GM19468 (cell line): ENCODE measurements around the gene TMEM150C.
"Not testable (repeated sequence)": the region's sequence is repeated elsewhere in the genome, so short reads cannot be mapped to it uniquely, and the experiment has no call there.

Experiments
- ATAC-seq: cut with Tn5 transposase; IDR thresholded peaks from one replicate; pipeline ENCODE4 v1.9.1; 2021; ENCODE audit warnings: mild to moderate bottlenecking, moderate library complexity, moderate number of reproducible peaks; ENCODE audit not compliant: unreplicated experiment; ENCODE audit errors: extremely low read depth

The TMEM150C gene

DNA sequence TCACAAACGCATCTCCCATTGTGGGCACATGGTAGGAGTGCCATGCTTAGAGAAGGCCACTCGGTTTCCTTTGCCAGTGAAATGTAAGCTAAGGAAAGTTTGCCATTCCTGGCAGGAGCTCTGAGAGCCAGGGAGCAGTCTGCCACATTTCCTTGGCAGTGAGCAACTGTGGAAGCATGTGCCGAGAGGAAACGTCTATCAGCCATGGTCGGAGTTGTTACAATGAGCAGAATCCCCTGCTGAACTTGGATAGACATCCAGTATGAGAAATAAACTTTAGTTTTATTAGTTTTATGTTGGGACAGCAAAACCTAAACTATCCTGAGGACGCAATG is 80.3 kb downstream of the TMEM150C start:
- ATAC-seq, result no peak

DNA sequence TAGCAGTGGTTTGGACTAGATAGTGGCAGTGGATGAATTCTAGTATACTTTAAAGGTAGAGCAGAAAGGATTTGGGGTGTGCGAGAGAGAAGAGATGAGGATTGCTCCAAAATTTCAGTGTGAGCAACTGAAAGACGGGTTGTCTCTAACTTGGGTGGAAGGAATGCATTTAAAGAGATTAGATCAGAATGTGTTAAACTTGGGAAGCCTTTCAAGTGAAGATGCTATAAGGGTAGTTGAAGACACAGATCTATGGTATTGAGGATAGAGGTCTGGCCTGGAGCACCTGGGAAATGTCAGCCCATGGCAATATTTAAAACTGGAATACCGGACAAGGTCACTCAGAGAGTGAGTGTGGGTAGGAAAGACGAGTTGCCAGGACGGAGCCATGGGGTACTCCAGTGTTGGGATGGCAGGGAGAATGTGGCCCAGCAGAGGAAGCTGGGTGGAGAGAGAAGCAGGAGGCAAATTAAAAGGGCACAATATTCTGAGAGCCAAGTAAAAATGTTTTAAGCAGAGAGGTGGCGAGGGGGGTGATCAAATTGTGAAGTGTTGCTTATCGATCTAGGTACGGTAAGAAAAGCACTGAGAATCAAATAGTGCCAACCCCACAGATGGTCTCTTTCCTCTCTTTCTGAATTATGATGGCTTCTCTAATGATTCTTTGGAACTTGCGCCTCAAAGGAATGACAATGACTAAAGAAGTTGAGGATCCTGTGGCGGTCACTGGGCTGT is 80.8 kb downstream of the TMEM150C start:
- no peak for ATAC-seq

DNA sequence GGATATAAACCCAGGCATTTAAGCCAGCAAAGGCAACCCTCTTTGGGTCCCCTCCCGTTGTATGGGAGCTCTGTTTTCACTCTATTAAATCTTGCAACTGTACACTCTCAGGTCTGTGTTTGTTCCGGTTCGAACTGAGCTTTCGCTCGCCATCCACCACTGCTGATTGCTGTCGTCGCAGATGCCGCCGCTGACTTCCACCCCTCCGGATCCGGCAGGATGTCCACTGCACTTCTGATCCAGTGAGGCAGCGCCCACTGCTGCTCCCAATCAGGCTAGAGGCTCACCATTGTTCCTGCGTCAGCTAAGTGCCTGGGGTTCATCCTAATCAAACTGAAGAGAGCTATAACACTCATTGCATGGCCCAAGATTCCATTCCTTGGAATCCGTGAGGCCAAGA is 82.2 kb downstream of the TMEM150C start:
- no peak for ATAC-seq

DNA sequence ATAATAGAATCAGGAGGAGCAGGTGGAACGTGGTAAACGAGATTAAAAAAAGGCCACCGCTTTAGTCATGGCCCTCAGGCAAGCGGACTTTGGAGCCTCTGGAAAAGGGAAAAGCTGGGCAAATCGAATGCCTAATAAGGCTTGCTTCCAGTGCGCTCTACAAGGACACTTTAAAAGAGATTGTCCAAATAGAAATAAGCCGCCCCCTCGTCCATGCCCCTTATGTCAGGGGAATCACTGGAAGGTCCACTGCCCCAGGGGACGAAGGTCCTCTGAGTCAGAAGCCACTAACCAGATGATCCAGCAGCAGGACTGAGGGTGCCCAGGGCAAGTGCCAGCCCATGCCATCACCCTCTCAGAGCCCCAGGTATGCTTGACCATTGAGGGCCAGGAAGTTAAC is 84.3 kb downstream of the TMEM150C start:
- not testable (repeated sequence) for ATAC-seq

DNA sequence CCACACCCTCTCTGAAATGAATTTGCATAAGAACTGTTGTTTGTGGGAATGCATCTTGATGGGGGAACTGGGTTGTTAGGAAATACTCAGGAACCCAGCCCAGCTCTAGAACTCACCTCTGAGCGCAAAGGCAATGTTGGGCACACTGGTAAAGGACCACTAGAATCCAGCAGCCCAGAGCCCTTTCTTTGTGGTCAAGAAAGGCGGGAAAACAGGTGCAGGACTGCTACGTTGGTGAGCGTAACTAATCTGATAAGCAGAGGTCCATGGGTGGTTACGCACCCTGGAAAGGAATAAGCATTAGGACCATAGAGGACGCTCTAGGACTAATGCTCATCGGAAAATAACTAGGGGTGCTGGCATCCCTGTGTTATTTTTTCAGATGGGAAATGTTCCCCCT is 85.9 kb downstream of the TMEM150C start:
- not testable (repeated sequence) for ATAC-seq

DNA sequence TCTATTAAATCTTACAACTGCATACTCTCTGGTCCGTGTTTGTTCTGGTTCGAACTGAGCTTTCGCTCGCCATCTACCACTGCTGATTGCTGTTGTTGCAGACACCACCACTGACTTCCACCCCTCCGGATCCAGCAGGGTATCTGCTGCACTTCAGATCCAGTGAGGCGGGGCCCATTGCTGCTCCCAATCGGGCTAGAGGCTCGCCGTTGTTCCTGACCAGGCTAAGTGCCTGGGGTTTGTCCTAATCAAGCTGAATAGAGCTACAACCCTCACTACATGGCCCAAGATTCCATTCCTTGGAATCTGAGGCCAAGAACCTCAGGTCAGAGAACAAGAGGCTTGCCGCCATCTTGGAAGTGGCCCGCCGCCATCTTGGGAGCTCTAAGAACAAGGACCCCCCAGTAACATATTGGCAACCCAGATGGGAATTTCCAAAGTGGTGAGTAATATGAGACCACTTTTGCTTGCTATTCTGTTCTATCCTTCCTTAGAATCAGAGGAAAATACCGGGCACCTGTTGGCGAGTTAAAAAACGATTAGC is 88.1 kb downstream of the TMEM150C start:
- ATAC-seq, result no peak

DNA sequence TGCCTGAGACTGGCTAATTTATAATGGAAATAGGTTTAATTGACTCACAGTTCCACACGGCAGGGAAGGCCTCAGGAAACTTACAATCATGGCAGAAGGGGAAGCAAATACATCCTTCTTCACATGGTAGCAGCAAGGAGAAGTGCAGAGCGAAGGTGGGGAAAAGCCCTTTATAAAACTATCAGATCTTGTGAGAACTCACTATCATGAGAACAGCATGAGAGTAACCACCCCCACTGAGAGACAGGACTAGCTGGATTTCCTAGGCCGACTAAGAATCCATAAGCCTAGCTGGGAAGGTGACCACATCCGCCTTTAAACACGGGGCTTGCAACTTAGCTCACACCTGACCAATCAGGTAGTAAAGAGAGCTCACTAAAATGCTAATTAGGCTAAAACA is 88.7 kb downstream of the TMEM150C start:
- not testable (repeated sequence) for ATAC-seq

DNA sequence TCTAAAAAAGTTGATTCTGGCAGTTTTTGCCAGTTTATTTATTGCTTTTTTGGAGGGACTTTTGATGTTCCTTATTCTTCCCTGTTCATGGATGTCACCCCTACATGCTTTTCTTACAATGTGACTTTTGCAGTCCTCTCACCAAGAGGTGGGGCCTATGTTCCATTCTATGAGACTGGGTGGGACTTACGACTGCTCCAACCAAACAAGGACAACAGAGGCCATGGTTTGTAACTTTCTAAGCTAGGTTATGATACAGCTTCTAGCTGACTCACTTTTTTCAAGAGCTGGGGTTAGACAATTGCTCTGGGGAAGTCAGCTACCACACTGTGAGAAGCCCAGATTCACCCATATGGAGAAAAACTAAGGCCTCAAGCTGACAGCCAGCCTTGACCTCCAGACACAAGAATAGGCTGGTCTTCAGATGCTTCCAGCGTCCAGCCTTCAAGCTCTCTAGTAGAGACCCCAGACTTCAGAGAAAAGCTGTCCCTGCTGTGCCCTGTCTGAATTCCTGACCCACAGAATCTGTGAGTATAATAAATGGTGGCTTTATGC is 91.9 kb downstream of the TMEM150C start:
- no peak for ATAC-seq

DNA sequence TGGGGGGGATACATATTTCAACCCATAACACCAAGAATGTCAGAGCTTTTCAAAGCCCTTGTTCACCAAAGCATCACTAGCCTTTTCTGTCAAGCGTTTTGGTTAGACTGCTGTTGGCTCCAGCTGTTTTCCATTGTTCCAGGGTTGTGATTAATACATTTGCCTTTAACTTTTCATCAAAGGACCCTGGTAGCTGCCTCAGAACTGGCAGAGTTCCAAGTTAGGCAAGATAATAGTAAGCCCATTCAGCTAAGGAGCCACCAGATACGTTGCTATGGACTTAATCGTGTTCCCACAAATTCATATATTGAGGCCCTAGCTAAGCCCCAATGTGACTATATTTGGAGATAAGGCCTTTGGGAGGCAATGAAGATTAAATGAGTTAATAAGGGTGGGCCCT is 94.3 kb downstream of the TMEM150C start:
- no peak for ATAC-seq

DNA sequence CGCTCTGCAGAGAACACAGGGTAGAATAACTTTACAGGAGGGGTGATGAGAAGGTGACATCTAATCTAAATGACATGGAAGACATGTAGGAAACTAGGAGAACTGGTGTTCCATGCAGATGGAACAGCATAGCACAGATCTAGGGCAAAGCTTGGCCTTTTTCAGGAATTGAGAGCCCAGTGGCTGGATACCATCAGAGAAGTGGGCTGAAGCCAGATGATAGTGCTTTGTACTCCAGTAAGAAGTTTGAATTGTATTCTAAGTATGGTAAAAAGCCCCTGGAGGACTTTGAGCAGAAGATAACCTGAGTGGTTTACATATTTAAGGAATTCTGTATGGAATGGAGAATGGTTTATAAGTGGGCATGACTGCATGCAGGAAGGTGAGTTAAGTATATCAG is 98.6 kb downstream of the TMEM150C start:
- ATAC-seq, result no peak

DNA sequence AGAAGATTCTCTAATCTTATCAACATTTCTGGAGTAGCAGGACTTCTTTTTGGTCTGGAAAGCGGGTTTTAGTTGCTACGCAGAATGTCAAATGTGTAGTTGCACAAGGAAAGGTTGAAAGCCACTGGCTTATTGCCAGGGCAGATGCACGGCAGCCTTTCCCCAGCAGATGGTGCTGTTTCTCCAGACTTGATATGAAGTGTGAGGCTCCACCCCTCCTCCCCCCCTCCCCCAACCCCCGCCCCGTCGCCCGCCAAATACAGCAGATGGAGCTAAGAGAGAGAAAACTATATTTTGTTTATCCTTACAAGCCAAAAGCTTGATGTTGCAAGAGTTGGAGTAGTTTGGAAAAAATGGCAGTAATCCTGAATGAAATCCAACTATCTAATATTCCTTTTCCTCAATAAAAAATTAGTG is 99.4 kb downstream of the TMEM150C start:
- ATAC-seq, result peak; percentile 63

DNA sequence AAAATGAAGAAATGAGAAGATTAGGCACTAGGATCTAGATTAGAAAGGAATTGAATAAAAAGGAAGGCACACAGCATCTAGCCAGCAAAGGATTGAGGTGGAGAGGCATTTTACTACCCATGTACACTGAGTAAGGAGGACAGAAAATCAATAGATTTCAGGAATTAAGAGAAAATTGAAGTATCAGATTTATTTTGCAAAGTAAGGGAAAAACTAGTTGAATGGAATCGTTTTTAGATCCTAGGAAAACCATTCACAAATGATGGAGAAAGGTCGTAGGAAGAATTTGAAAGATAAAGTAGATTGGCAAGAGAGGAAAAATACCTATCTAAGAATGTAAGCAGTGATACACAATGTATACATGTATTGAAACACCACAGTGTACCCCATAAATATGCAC is 100.1 kb downstream of the TMEM150C start:
- ATAC-seq, result no peak

DNA sequence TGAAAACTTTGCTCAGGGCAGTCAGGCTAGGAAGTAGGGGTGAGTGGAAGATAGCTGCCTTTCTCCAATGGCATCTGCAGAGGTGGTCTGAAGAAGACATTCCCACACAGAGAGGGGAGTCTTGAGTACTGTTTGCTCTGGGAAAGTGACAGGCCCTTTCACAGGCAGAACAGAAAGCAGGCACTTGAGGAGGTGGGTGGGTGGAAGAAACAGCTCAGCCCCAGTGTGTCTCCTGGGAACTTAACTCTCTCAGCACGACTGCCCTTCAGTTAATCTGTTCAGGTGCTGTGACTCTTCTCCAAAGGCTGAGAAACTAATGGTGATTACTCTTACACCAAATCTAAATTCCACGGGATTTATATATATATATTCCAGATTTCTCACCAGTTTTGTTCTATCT is 103.1 kb downstream of the TMEM150C start:
- no peak for ATAC-seq

DNA sequence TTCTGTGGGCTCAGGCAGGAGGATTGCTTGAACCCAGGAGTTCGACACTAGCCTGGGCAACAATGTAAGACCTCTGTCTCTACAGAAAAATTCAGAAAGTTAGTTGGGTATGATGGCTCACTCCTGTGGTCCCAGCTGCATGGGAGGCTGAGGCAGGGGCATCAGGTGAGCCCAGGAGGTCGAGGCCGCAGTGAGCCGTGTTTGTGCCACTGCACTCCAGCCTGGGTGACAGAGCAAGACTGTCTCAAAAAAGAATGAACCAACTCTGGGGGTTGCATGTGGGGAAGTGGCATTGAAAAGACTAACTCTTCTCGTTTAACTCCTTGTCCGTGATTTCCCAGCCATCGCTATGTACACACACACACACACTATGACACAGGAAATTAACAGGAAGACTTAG is 104.5 kb downstream of the TMEM150C start:
- no peak for ATAC-seq

DNA sequence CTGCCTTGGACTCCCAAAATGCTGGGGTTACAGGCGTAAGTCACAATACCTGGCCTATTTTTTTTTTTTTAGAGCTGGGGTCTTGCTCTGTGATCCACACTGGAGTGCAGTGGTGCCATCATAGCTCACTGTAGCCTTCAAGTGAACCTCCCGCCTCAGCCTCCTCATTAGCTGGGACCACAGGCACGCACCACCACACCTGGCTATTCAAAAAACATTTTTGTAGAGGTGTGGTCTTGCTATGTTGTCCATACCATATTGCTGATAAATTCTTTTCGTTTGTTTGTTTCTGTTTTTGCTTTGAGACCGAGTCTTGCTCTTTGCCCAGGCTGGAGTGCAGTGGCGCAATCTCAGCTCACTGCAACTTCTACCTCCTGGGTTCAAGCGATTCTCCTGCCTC is 109.8 kb downstream of the TMEM150C start:
- ATAC-seq, result no peak

DNA sequence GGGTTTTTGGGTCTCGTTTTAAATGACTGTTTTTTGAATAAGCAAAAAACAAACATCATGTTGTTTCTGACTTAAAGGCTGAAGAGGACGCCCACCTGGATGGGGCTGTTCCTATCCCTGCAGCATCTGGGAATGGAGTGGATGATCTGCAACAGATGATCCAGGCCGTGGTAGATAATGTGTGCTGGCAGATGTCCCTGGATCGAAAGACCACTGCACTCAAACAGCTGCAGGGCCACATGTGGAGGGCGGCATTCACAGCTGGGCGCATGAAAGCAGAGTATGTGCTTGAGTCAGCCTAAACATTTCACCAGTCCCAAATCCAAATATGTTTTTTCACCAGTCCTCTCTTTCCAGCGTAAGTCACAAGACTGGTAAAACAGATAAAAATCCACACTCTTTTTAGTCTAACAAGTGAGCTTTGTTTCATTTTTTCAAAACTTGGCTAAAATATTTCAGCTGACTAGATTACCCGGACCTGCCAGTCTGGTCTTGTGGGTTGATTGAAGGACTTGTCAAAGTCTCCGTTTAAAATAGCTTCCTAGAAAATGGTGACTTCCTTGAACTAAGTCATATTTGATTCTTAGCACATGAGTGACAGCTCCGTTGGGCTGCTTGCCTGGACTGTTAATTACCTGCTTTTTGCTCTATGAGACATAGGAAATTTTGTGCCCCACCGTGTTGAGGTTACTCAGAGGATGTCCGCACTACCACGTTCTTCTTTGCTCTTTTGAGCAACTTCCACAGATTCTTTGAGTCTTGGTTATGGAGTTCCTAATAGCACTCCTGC is 110.6 kb downstream of the TMEM150C start:
- ATAC-seq, result no peak

DNA sequence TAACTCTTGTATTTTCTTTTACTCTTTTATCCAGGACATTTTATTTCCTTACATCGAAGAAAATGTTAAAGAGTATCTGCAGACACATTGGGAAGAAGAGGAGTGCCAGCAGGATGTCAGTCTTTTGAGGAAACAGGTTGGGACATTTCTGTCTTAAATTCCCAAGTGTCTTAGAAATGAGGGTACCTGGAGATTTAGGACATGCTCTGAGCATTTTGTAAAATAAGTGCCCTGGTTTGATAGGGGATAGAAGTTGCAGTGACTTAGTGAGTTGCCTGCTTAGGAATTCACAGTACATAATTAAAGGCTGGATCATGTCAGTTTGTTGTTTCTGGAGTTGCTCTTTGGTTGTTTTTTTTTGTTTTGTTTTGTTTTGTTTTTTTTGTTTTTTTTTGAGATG is 113.9 kb downstream of the TMEM150C start:
- ATAC-seq, result no peak

DNA sequence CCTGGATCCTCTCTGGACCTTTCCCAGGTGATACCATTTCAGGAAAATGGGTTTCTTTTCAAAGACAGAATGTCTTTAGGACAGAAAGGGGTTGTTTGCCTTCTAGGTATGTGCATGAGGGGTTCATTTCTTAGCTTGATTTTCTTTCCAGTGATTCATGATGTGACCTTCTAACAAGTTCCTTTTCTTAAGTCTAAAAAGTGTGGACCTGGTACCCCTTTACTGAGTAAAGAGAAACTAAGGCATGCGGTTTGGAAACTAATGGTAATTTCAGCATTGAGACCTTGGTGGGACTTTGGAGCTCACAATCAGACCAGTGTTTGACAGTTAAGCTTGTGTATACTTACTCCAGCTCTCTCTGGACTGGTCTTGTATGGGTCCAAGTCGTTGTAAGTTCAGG is 122.7 kb downstream of the TMEM150C start:
- no peak for ATAC-seq

DNA sequence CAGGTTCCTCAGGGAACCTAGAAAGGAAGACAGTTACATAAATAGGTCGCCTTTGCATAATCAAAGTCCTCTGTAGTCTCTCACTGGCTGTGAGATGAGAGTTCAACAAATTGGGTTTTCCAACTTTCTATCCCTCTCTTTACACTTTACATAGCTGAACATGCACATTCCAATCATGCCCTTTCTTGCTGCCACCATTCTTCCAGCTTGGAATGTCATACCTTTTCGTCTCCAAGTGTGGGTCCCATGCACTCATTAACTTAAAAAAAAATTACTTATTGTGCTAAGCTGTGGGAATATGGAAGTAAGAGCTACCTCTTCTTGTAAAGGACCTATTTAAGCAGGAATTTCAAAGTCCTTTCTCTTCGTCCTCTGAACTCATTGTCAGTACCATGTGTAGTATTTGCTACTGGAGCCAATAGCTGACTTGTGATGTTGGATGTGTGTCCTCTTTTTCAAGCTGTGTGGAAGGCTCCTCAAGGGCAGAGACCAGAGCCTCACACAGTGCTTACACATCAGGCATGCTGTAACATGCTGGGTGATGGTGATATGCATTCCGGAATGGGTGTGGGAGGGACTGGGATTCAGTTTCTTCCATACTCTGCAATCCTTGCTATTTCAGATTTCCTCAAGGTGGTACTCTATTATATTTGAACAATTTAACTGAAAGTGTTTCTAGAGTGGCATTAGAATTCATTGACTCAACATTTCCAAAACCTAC is 124.3 kb downstream of the TMEM150C start:
- ATAC-seq, result no peak

DNA sequence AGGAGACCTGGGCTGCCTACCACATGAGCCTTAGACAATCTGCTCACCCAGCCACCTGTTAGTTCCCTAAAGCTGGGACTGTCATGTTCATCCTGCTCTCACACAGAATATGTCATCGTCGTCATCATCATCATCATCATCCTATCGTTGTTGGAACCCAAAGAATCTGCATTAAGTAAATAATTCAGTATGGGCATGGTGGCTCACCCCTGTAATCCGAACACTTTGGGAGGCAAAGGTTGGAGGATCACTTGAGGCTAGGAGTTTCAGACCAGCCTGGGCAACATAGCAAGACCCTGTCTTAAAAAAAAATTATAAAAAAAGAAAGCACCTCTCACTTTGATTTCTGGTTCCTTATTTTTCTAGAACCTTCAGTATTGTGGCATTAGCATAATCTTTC is 125.0 kb downstream of the TMEM150C start:
- ATAC-seq, result no peak

DNA sequence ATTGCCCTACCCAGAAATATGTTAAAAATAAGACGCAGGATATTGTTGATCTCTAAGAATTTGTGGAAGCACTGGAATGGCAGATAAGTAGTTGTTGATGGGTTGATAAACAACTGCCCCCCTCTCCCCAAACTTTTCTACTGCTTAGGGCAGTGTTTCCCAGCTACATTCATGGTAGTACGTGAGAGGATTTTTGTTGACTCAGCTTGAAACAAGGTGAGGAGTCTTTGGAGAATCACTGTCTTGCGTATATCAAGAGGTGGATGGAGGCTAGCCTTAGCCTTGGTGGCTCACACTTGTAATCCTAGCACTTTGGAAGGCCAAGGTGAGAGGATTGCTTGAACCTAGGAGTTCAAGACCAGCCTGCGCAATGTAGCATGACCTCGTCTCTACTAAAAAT is 125.7 kb downstream of the TMEM150C start:
- ATAC-seq, result no peak
